HCT116 (cell line): ENCODE data around the gene FUT9. TPM values are rescaled to one million over a fixed set of nuclear protein-coding genes. Genes with fewer than 3 reads are reported as not detected.

Experiments
- ATAC-seq: fragments of 200-7000 bp; cut with Tn5 transposase; 2 replicates; pipeline ENCODE4 v1.9.1; 2020; ENCODE audit warnings: mild to moderate bottlenecking, moderate library complexity
- BruUV-seq: library from RNA; stranded (reverse); fragments of 400-500 nt; replicated peaks from 2 replicates; lab custom pipeline; 2021; lab: Mats Ljungman, UMichigan
- CTCF ChIA-PET: fragments of 300-600 bp; sonication (Branson Sonifier 250); formaldehyde crosslinking; loops from one replicate; lab custom pipeline; 2021; ENCODE audit warnings: antibody characterized with exemption; lab: Charles Lee
- POLR2A ChIA-PET: fragments of 300-600, 350-600 bp; sonication (Branson Sonifier 250); formaldehyde crosslinking; loops from one replicate; lab custom pipeline; 2021; ENCODE audit warnings: antibody characterized with exemption; lab: Charles Lee
- RAD21 ChIA-PET, 2 experiments: fragments of 300-600 bp; sonication (Branson Sonifier 250); formaldehyde crosslinking; loops; one replicate each; lab custom pipeline; 2023; ENCODE audit warnings: low total read pairs in 2 of 2; ENCODE audit not compliant: uncharacterized antibody in 2 of 2, unreplicated experiment in 2 of 2, low non-redundant PET in 1 of 2; lab: Charles Lee
- DNase-seq: peaks from one replicate; pipeline ENCODE4 v3.0.0-alpha.2; 2010; ENCODE audit warnings: low read depth, low spot score
- H2AFZ ChIP-seq: fragments of 200-600 bp; shearing (Covaris generic), sonication (generic); 2 replicates; pipeline ENCODE4 v1.6.1; 2017; ENCODE audit warnings: low read depth, mixed run types, mixed read lengths, antibody characterized with exemption, low read length; ENCODE audit not compliant: poor library complexity, severe bottlenecking
- H3K27ac ChIP-seq: 2 replicates; pipeline ENCODE4 v1.5.1; 2012; ENCODE audit warnings: low read depth, low read length
- H3K27me3 ChIP-seq: fragments of 200-600 bp; sonication (generic); 2 replicates; pipeline ENCODE4 v1.6.1; 2016; ENCODE audit warnings: mixed run types, low read length, mixed read lengths; ENCODE audit not compliant: insufficient read depth
- H3K36me3 ChIP-seq, 2 experiments: fragments of 200-500 bp in 1 of 2; fragments of 200-600 bp in 1 of 2; sonication (Bioruptor generic) in 1 of 2; sonication (generic) in 1 of 2; 2 replicates each; pipeline versions ENCODE4 v1.5.1 to v1.6.1; 2014 to 2016; ENCODE audit warnings: low read length in 2 of 2, inconsistent platforms in 1 of 2, mixed read lengths in 1 of 2, mixed run types in 1 of 2; ENCODE audit not compliant: insufficient read depth in 2 of 2, control insufficient read depth in 1 of 2
- H3K4me1 ChIP-seq, 2 experiments: fragments of 200-600 bp in 1 of 2; sonication (generic) in 1 of 2; 2 replicates each; pipeline versions ENCODE4 v1.5.1 to v1.6.1; 2012 to 2017; ENCODE audit warnings: low read length in 2 of 2, inconsistent platforms in 1 of 2, mild to moderate bottlenecking in 1 of 2, mixed read lengths in 1 of 2, mixed run types in 1 of 2, moderate library complexity in 1 of 2; ENCODE audit not compliant: insufficient read depth in 2 of 2, control insufficient read depth in 1 of 2
- H3K4me2 ChIP-seq: fragments of 200-600 bp; sonication (generic); 2 replicates; pipeline ENCODE4 v1.6.1; 2017; ENCODE audit warnings: mixed run types, low read length, mixed read lengths
- H3K4me3 ChIP-seq, 2 experiments: fragments of 200-600 bp in 1 of 2; sonication (generic) in 1 of 2; replicated peaks in 1 of 2; 2 replicates each; pipeline ENCODE4 v1.5.1; 2011 to 2016; ENCODE audit warnings: low read length in 2 of 2, control low read depth in 1 of 2, low read depth in 1 of 2, mild to moderate bottlenecking in 1 of 2, mixed read lengths in 1 of 2, mixed run types in 1 of 2
- H3K79me2 ChIP-seq: fragments of 200-600 bp; sonication (generic); 2 replicates; pipeline ENCODE4 v1.6.1; 2017; ENCODE audit warnings: mild to moderate bottlenecking, mixed run types, low read length, moderate library complexity, mixed read lengths; ENCODE audit not compliant: insufficient read depth
- H3K9ac ChIP-seq: fragments of 200-600 bp; sonication (generic); 2 replicates; pipeline ENCODE4 v1.6.1; 2016; ENCODE audit warnings: low read length, mixed read lengths
- H3K9me2 ChIP-seq: fragments of 200-600 bp; sonication (generic), shearing (Covaris generic); 2 replicates; pipeline ENCODE4 v1.6.1; 2017; ENCODE audit warnings: mixed run types, mild to moderate bottlenecking, moderate library complexity; ENCODE audit not compliant: insufficient read depth
- H3K9me3 ChIP-seq, 2 experiments: fragments of 200-500 bp in 1 of 2; fragments of 200-600 bp in 1 of 2; sonication (Bioruptor generic) in 1 of 2; sonication (generic) in 1 of 2; 2 replicates each; pipeline ENCODE4 v1.6.1; 2014 to 2017; ENCODE audit warnings: low read length in 2 of 2, mixed read lengths in 2 of 2, inconsistent platforms in 1 of 2, low read depth in 1 of 2, mild to moderate bottlenecking in 1 of 2, mixed run types in 1 of 2, moderate library complexity in 1 of 2; ENCODE audit not compliant: control insufficient read depth in 1 of 2, insufficient read depth in 1 of 2
- H4K20me1 ChIP-seq: fragments of 200-600 bp; sonication (generic), shearing (Covaris generic); 2 replicates; pipeline ENCODE4 v1.6.1; 2017; ENCODE audit warnings: mixed run types, mild to moderate bottlenecking, moderate library complexity; ENCODE audit not compliant: insufficient read depth
- ELF1 ChIP-seq: IDR thresholded peaks from 2 replicates; pipeline ENCODE4 v1.6.1; 2012; ENCODE audit warnings: low read depth, borderline replicate concordance
- JUND ChIP-seq: IDR thresholded peaks from 2 replicates; pipeline ENCODE4 v1.6.1; 2012
- MAX ChIP-seq: IDR thresholded peaks from 2 replicates; pipeline ENCODE4 v1.6.1; 2012
- POLR2A ChIP-seq: IDR thresholded peaks from 2 replicates; pipeline ENCODE4 v1.7.0; 2011; ENCODE audit warnings: borderline replicate concordance; ENCODE audit not compliant: insufficient read depth, insufficient read length; ENCODE audit errors: extremely low read depth
- SP1 ChIP-seq: IDR thresholded peaks from 2 replicates; pipeline ENCODE4 v1.6.1; 2012; ENCODE audit warnings: low read depth
- SRF ChIP-seq: IDR thresholded peaks from 2 replicates; pipeline ENCODE4 v1.6.1; 2012; ENCODE audit warnings: low read depth
- ZFX ChIP-seq: fragments of 450-650 bp; IDR thresholded peaks from 2 replicates; pipeline ENCODE4 v1.6.1; 2017
- intact Hi-C: fragments of 100-400 bp; cut with micrococcal nuclease; formaldehyde crosslinking; loops from 2 replicates; pipeline ENCODE4 v1.10.0; 2022
- total RNA-seq: library from RNA; stranded (reverse); gene quantifications from one replicate; pipeline ENCODE4 v1.2.1, GENCODE V29; 2021; ENCODE audit not compliant: unreplicated experiment
- TF ChIP-seq, protein P1 (sequence below): IDR thresholded peaks from 2 replicates; pipeline ENCODE4 v1.6.1; 2011; ENCODE audit warnings: mild to moderate bottlenecking, low read length, moderate library complexity; ENCODE audit not compliant: insufficient replicate concordance; ENCODE audit errors: extremely low read depth
- TF ChIP-seq, protein P2 (sequence below): IDR thresholded peaks from 2 replicates; pipeline ENCODE4 v1.6.1; 2012; ENCODE audit warnings: low read depth
- TF ChIP-seq, protein P3 (sequence below), 3 experiments: fragments of 200-600 bp in 1 of 3; sonication (generic) in 1 of 3; IDR thresholded peaks in 2 of 3; conservative IDR thresholded peaks in 1 of 3; 2 replicates each; pipeline ENCODE4 v1.5.1; 2012 to 2017; ENCODE audit warnings: low read depth in 2 of 3, low read length in 2 of 3, antibody characterized with exemption in 1 of 3, borderline replicate concordance in 1 of 3, control low read depth in 1 of 3, mild to moderate bottlenecking in 1 of 3, mixed read lengths in 1 of 3, mixed run types in 1 of 3, moderate library complexity in 1 of 3; ENCODE audit not compliant: insufficient read depth in 1 of 3
- TF ChIP-seq, protein P4 (sequence below): IDR thresholded peaks from 2 replicates; pipeline ENCODE4 v1.6.1; 2012

FUT9 gene
- total RNA-seq, 1 experiment from 2014 or later: not detected

DNA sequence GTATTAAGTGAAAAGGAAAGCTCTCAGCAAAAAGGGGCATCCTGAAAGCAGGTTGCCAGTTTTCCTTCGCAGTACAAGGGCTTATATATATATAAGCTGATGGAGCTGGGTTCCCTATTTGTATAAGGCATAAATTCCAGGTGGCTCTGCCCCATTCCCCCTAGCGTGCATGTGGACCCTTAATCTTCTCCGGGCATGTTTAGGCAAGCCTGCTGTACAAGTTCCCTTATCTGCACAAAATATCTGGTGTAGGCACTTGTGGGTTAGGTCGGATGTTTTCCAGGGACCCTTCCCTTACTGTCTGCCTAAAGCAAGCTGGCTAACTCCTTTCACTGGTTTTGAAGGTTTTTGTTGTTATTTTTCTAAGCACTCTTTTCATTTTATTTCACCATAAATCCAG is 140.7 kb downstream of the FUT9 start:
- H3K4me2 ChIP-seq: no peak overlapping the region
- no peak overlapping the region for H3K27ac ChIP-seq
- ATAC-seq (no peak), DNase-seq (no peak)
- no peak overlapping the region for H3K4me3 ChIP-seq
- intact Hi-C loops: no loop called here
- no peaks in the 10 kb centered on the region for H3K79me2 ChIP-seq
- H4K20me1 ChIP-seq: no peaks in the 10 kb centered on the region
- no peaks in the 10 kb centered on the region for H3K9me3 ChIP-seq
- CTCF ChIA-PET: no interaction called here
- RAD21 ChIA-PET: no interaction called here
- no peaks in the 10 kb centered on the region for H3K36me3 ChIP-seq
- TF ChIP-seq, protein P1, sequence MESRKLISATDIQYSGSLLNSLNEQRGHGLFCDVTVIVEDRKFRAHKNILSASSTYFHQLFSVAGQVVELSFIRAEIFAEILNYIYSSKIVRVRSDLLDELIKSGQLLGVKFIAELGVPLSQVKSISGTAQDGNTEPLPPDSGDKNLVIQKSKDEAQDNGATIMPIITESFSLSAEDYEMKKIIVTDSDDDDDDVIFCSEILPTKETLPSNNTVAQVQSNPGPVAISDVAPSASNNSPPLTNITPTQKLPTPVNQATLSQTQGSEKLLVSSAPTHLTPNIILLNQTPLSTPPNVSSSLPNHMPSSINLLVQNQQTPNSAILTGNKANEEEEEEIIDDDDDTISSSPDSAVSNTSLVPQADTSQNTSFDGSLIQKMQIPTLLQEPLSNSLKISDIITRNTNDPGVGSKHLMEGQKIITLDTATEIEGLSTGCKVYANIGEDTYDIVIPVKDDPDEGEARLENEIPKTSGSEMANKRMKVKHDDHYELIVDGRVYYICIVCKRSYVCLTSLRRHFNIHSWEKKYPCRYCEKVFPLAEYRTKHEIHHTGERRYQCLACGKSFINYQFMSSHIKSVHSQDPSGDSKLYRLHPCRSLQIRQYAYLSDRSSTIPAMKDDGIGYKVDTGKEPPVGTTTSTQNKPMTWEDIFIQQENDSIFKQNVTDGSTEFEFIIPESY: no peak
- TF ChIP-seq, protein P2, sequence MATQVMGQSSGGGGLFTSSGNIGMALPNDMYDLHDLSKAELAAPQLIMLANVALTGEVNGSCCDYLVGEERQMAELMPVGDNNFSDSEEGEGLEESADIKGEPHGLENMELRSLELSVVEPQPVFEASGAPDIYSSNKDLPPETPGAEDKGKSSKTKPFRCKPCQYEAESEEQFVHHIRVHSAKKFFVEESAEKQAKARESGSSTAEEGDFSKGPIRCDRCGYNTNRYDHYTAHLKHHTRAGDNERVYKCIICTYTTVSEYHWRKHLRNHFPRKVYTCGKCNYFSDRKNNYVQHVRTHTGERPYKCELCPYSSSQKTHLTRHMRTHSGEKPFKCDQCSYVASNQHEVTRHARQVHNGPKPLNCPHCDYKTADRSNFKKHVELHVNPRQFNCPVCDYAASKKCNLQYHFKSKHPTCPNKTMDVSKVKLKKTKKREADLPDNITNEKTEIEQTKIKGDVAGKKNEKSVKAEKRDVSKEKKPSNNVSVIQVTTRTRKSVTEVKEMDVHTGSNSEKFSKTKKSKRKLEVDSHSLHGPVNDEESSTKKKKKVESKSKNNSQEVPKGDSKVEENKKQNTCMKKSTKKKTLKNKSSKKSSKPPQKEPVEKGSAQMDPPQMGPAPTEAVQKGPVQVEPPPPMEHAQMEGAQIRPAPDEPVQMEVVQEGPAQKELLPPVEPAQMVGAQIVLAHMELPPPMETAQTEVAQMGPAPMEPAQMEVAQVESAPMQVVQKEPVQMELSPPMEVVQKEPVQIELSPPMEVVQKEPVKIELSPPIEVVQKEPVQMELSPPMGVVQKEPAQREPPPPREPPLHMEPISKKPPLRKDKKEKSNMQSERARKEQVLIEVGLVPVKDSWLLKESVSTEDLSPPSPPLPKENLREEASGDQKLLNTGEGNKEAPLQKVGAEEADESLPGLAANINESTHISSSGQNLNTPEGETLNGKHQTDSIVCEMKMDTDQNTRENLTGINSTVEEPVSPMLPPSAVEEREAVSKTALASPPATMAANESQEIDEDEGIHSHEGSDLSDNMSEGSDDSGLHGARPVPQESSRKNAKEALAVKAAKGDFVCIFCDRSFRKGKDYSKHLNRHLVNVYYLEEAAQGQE: no peak
- TF ChIP-seq POLR2A (no peak), ELF1 (no peak), SP1 (no peak), SRF (no peak), MAX (no peak), JUND (no peak), ZFX (no peak)
- TF ChIP-seq, protein P3, sequence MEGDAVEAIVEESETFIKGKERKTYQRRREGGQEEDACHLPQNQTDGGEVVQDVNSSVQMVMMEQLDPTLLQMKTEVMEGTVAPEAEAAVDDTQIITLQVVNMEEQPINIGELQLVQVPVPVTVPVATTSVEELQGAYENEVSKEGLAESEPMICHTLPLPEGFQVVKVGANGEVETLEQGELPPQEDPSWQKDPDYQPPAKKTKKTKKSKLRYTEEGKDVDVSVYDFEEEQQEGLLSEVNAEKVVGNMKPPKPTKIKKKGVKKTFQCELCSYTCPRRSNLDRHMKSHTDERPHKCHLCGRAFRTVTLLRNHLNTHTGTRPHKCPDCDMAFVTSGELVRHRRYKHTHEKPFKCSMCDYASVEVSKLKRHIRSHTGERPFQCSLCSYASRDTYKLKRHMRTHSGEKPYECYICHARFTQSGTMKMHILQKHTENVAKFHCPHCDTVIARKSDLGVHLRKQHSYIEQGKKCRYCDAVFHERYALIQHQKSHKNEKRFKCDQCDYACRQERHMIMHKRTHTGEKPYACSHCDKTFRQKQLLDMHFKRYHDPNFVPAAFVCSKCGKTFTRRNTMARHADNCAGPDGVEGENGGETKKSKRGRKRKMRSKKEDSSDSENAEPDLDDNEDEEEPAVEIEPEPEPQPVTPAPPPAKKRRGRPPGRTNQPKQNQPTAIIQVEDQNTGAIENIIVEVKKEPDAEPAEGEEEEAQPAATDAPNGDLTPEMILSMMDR (IDR thresholded peaks at IDR 0.05 in 2 of 3, conservative IDR thresholded peaks at IDR 0.05 in 1 of 3; ENCODE audit: borderline replicate concordance in 1 of 3, insufficient read depth in 1 of 3, low read depth in 2 of 3, low read length in 2 of 3): no peak
- TF ChIP-seq, protein P4, sequence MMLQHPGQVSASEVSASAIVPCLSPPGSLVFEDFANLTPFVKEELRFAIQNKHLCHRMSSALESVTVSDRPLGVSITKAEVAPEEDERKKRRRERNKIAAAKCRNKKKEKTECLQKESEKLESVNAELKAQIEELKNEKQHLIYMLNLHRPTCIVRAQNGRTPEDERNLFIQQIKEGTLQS: no peak
- TF ChIP-seq, all 23 proteins: peak for 0
- BruUV-seq: no TSS peak
- Histone ChIP-seq H3K4me1 (no peaks in the 10 kb centered on the region), H3K27me3 (no peaks in the 10 kb centered on the region), H2AFZ (no peak overlapping the region), H3K9ac (no peak overlapping the region), H3K9me2 (no peaks in the 10 kb centered on the region)
- POLR2A ChIA-PET: no interaction called here
